ENCODE results near the gene TPGS1.
"Not testable (repeated sequence)": the region's sequence is repeated elsewhere in the genome, so short reads cannot be mapped to it uniquely, and the experiment has no call there.

TPGS1 gene

DNA sequence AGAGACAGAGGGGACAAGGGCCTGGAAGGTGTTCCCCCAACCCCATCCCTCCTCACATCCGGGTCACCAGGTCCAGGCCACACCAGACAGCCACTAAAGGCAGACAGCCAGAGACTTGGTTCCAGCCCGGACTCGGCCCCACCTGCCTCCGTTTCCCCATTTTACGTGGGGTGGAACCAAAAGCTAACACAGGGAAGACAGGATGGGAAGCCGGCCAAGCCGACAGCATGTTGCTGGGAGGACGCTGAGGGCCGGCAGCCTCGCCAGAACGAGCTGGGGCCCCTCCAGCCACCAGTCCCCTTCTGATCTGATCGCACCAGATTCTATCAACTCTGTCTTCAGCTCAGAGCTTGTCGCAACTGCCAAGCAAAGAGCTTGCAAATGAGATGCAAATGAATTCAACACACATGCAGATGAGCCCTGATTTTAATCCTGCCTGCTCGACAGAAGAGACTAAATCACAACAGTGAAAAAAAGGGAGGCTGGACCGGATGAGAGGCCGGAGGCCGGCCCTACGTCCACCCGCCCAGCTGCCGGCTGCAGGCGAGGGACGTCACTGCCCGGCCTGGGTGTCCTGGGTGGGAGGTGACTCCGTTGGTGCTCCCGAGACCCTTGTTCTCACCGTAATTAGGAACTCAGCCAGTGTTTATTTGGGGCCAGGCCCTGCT is 28.9 kb upstream of the TPGS1 start:
- no peak for DNase-seq

- no peak for DNase-seq
Measured at GRCh38 chr19:478976-479375, 28.3 kb upstream of the TPGS1 start.

- peak in 1 of 2 donors; percentile 11 for DNase-seq
Measured at GRCh38 chr19:480016-480855, 27.1 kb upstream of the TPGS1 start.

- DNase-seq = not testable (repeated sequence)
Measured at GRCh38 chr19:481100-481499, 26.2 kb upstream of the TPGS1 start.

GRCh38 chr19:482186-483041 is 24.9 kb upstream of the TPGS1 start:
- no peak for DNase-seq

DNA sequence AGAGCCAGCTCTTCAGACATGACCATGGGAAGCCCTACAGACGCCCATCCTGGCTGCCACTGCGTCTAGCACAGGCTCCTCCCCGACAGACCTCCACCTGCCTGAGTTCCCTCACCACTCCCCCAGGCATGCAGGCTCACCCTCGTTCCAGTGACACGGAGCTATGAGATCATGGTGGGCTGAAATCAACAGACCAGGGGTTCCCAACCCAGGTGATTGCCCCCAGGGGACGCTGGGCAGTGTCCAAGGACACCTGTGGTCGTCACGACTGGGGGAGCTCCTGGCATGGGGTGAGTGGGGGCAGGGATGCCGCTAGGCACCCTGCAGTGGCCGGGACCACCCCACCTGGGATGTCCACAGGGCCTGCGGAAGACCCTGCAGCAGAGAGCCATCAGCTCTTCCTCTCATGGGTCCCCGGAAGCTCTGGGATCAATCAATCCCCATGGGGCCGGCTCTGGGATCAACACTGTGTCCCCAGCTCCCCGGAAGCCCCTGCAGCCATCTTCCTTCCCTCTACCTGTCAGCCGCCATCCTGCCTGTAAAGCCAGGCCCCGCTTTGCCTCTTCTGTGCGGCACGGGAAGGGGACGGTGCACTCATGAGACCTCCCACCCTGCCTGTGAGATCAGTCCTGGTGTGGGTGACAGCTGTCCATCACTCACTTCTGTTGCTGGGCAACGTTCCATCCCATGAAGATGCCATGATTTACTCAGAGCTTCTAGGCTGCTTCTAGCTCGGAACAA is 23.8 kb upstream of the TPGS1 start:
- DNase-seq = no peak

DNA sequence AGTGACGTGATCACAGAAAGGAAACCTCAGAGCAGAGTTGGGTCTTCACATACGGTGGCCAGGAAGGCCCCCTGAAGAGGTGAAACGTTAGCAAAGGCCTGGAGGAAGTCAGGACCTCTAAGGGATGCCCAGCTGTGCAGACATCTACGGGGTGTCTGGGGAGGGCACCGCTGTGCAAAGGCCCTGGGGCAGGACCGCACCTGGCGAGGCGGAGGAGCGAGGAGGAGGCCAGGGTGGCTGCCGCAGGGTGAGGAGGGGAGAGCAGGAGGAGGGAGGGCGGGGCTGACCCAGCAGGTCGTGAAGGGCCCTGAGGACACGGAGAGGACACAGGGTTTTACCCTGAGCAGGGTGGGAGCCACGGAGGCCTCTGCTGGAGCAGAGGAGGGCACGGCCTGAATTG is 22.8 kb upstream of the TPGS1 start:
- no peak for DNase-seq

DNA sequence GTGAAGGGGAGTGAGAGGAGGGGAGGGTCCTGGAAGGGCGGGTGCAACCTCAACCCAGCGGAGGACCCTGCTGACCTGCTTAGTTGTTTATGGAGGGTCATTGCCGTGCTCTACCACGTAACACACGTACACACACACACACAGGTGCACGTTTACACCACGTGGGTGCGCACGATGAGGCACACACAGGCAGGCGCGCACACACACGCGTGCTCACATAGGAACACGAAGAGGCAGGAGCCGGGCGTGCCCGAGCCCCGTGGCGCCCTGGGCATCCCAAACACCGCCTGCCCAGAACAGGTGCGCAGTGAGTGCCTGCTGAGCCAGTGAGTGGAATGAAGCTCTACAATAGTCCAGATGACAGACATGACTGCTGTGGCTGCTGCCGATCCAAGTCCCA is 22.2 kb upstream of the TPGS1 start:
- no peak for DNase-seq

GRCh38 chr19:485583-486236 is 21.6 kb upstream of the TPGS1 start:
- DNase-seq = no peak

DNA sequence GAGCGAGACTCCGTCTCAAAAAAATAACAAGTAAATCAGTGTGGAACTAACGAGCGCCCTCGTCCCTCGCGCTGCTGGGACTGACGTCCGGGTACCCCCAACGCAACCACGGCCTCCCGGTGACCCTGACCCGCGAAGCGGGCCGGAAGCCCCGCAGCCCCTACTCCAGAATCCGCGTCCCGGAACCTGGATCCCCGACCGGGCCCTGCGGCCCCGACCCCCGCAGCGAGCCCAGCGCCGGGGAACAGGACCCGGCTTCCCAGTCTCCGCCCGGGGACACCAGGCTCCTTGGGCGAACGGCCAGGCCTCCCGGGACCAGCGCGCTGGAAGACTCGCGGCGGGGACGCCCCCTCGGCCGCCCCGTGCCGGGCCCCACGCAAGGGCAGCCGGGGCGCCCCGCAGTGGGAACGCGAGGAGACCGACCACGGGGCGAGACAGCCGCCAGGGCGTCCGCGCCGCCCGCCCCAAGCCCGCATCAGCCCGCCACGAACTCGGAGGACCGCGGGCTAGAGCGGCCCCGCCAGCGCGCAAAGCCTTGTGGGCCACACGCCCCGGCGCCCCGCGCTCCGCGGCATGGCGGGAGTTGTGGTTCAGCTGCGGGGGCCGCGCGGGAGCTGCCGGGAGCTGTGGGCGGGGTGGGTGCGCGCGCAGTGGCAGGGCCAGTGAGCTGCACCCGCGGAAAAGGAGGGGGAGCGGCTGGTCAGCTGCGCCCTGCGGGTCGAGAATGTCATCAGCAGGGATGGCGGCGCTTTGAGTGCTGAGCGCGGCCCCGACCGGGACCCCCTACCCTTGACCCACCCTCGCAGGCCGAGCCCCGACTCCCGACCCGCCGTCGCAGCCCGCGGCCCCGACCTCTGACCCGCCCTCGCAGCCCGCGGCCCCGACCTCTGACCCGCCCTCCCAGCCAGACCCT is 18.5 kb upstream of the TPGS1 start:
- peak; percentile 57 to 80 for DNase-seq

DNA sequence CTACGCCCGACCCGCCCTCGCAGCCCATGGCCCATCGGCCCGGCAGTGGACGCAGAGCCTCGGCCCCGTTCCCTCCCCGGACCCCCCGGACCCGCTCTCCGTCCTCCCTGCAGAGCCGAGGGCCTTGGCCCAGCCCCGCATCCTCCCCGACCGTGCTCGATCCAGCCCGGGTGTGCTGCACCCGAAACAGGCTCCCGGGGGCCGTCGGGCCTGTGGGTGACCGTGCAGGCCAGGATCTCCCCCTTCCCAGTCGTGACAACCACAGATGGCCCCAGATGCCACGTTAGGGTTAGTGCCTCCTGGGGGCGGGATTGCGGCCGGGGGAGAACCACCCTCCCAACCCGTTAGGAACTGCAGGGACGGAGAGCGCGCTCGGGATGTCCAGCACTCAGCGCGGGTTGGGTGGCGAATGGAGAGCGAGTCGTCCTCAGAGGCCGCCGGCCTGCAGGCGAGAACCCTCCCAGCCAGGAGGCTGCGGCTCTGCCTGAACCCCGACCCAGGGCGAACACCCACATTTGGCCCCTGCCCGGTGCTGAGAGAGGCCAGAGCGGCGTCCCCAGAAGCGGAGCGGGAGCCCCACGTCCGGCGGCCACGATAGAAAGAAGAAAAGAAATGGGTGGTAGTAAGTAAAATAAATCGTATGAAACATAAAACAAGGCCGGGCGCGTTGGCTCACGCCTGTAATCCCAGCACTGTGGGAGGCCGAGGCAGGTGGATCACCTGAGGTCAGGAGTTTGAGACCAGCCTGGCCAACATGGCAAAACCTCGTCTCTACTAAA is 17.7 kb upstream of the TPGS1 start:
- DNase-seq = no peak

DNA sequence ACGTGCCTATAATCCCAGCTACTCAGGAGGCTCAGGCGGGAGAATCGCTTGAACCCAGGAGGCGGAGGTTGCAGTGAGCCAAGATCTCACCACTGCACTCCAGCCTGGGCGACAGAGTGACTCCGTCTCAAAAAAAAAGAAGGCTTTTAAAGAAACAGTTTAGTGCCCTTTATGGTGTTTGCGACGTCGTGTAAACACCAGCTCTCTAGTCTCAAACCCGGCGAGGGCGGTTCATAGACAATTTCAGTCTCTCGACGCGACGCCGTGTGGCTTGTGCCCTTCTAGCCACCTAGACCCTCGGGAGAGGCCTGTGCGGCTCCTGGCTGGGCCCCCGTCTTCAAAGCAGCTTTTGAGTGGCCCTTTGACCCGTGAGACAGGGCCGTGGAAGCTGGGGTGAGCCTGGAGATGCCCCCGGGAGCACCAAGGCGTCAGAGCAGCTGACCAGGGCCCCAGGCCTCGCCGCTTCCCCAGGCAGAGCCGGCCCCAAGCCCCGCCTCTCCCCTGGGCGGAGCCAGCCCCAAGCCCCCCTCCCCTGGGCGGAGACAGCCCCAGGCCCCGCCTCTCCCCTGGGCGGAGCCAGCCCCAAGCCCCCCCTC is 16.1 kb upstream of the TPGS1 start:
- DNase-seq = no peak

GRCh38 chr19:492091-492531 is 15.2 kb upstream of the TPGS1 start:
- DNase-seq = no peak

- DNase-seq = no peak
Measured at GRCh38 chr19:493391-494170, 13.7 kb upstream of the TPGS1 start.

DNA sequence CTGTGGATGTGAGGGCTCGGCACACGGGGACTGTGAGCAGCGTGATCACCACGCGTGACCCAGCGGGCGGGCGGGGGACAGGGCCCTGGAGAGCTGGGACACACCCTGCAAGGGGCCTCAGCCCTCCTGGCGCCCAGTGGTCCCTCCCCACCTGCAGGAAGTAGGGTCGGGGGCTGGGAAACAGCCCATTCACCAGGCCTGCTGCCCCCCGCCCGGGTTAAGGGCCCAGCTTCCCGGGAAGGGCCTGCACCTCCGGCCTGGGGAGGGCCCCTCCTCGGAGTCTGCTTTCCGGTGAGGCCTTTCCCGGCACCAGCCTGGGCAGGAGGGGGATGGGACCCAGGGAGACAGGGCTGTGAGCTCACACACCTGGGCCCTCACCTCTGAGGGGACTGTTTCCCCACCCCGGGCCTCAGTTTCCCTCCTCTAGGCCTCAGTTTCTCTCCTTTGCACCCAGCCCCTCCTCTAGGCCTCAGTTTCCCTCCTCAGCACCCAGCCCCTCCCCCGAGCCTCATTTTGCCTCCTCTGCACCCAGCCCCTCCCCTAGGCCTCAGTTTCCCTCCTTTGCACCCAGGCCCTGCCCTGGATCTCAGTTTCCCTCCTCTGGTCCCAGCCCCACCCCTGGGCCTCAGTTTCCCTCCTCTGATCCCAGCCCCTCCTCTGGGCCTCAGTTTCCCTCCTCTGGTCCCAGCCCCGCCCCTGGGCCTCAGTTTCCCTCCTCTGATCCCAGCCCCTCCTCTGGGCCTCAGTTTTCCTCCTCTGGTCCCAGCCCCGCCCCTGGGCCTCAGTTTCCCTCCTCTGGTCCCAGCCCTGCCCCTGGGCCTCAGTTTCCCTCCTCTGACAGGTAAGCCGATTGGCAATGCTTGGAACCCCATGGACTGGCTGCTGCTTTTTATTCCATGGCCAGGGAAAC is 12.9 kb upstream of the TPGS1 start:
- no peak for DNase-seq

DNA sequence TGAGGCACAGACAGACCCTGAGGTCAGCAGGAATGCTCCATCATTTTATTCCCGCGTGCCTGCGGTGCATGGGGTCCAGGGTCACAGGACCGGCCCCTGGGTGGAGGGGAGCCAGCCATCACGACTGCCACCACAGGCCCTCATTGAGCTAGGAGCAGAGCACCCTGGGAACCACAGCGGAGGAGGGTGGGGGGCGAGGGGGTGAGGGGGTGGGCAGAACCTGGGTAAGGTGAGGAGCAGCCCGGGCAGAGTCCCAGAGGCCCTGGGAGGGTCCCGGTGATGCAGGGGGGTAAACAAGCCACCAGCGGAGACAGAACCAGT is 12.3 kb upstream of the TPGS1 start:
- no peak for DNase-seq

DNA sequence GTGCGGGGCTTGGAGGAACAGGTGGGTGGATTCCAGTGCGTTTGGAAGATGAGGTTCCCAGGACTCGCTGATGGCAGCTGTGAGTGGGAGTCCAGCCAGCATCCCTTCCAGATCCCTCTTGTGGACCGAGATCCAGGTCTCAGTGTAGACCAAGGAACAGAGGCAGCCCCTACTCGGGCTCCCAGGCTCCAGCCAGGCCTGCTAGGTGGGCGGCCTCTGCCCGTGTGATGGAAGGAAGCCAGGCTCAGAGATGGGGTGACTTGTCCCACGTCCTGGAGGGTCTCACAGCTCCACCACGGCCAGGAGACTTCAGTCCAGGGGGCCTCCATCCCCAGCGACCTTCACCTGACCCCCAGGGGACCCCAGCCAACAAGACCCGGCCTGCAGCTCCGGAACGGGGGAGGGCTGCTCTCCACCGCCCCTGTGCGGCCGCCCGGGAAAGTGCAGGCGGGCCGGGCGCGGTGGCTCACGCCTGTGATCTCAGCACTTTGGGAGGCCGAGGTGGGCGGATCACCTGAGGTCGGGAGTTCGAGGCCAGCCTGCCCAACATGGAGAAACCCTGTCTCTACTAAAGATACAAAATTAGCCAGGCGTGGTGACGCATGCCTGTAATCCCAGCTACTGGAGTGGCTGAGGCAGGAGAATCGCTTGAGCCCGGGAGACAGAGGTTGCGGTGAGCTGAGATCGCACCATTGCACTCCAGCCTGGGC is 11.7 kb upstream of the TPGS1 start:
- DNase-seq = no peak
